ENCODE data around the gene SLC2A10.

DNA sequence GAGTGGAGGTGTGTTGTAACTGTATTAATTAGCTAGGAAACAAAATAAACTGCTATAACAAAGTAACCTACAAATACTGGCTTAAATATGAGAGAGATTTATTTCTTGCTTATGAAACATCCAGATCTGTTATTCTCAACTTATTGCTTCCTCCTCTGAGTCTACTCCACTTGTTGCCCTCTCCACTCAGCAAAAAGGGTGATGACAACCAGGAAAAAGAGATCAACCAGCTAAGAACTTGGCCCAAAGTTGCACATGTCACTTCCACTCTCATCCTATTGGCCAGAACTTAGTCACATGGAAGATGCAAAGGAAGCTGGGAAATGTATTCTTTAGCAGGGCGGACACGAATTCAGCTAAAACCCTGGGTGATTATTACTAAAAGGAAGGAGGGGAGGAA lies 15.0 kb upstream of the SLC2A10 start:
- no peak for TF ChIP-seq POLR2A (IDR thresholded peaks at IDR 0.05; ENCODE audit: low read depth, low read length)
- no peak for TF ChIP-seq POLR2AphosphoS5 (IDR thresholded peaks at IDR 0.05; ENCODE audit: low read depth, low read length)

Data from GM12892 (cell line).